OCI-M2 (cell line): ENCODE data around the gene GNB1L.

Experiments used
- DNase-seq: peaks from one replicate; lab custom pipeline; 2025; ENCODE audit not compliant: unreplicated experiment; lab: John Stamatoyannopoulos, UW

Gene GNB1L

GRCh38 chr22:19740586-19740985, 114.1 kb downstream of the GNB1L start:
- DNase-seq = no peak

- no peak for DNase-seq
These were observed 114.7 kb downstream of the GNB1L start for GRCh38 chr22:19739911-19740449.

GRCh38 chr22:19739448-19739895, 115.2 kb downstream of the GNB1L start:
- no peak for DNase-seq

- no peak for DNase-seq
These were observed 115.8 kb downstream of the GNB1L start for GRCh38 chr22:19738664-19739447.

GRCh38 chr22:19737846-19738663, 116.6 kb downstream of the GNB1L start:
- DNase-seq = no peak

GRCh38 chr22:19735665-19736510, 118.8 kb downstream of the GNB1L start:
- DNase-seq = no peak

- no peak for DNase-seq
These were observed 119.8 kb downstream of the GNB1L start for GRCh38 chr22:19734837-19735382.

- no peak for DNase-seq
These were observed 120.5 kb downstream of the GNB1L start for GRCh38 chr22:19734163-19734562.

- no peak for DNase-seq
These were observed 120.9 kb downstream of the GNB1L start for GRCh38 chr22:19733755-19734154.
